ENCODE data around the gene GPR157.

GPR157 gene

DNA sequence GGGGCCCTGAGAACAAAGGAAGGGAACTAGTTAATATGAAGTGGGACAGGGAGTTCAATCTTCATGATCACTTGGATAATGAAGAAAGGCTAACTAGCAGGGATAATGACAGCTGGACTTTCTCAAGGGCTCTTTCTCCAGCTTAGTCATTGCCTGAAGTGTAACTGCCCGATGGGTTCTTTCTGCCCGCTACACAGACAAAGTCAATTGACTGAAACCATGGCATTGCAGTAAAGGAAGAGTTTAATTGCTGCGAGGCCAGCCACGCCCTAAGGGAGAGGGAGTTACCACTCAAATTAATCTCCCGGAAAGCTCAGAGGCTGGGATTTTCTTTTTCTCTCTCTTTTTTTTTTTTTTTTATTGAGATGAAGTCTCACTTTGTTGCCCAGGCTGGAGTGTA lies 42.9 kb downstream of the GPR157 start:
- DNase-seq: no peak

DNA sequence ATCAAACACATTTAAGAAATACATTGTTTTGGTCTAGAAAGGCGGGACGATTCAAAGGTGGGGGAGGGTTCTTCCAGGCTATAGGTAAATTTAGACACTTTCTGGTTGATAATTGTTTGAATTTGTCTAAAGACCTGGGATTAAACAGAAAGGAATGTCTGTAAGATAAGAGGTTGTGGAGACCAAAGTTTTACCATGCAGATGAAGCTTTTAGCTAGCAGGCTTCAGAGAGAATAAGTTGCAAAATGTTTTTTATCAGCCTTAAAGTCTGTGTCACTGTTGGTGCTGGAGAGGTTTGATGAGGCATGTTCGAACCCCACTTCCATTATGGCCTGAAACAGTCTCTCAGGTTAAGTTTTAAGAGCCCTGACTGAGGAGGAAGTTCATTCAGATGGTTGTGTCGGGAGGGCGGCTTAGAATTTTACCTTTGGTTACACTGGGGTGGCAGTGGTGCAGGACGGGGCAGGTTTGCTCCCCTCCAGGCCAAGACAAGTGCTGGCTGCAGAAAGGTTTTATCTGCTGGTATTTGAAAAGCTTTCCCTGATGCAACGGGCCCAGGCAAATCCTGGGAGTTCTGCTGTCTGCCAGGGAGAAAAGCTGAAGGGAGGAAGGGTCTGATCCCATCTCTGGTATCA lies 43.5 kb downstream of the GPR157 start:
- DNase-seq: no peak

DNA sequence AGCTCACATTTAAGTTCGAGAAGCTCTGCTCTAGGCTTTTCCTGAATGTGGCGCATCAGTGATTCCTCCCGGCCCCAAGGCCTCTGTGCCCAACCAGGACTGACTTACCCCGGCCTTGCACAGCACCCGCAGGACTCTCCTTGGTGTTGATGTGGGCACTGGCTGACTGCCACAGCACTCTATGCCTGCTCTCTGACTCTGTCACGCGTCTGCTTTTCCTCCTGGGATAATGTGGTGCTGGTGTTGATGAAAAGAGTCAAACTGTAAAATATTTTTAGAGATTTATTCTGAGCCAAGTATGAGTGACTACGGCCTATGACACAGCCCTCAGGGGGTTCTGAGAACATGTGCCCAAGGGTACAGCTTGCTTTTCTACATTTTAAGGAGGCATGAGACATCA lies 44.0 kb downstream of the GPR157 start:
- no peak for DNase-seq

DNA sequence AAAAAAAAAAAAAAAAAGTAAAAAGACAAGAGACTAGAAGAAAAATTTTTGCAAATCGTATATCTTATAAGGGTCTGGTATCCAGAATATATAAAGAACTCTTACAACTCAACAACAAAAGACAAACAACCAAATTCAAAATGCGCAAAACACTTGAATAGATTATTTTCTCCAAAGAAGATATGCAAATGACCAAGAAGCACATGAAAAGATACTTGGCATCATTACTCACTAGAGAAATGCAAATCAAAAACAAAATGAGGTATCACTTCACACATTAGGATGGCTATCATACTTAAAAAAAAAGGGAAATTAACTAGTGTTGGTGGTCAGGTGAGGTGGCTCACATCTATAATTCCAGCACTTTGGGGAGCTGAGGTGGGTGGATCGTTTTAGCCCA lies 47.4 kb downstream of the GPR157 start:
- DNase-seq: no peak

DNA sequence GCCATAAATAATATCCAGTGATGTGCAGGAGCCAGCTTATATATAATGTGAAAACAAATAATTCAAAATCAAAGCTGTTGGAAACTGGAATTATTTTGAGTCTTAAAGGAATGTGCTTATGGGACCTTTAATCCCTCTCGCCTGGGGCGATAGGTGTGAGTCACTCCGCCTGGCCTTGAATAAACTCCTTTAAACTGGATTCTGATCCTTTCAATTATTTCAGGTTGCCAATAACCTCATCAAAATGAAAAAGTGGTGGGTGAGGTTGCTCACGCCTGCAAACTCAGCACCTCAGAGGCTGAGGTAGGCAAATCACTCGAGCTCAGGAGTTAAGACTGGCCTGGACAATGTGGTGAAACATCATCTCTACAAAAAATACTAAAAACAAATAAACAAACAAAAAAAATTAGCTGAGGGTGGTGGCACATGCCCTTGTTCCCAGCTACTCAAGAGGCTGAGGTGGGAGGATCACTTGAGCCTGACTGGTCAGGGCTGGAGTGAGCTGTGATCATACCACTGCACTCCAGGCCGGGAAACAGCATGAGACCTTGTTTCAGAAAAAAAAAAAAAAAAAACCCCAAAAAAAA lies 48.1 kb downstream of the GPR157 start:
- peak; percentile 62 for DNase-seq

DNA sequence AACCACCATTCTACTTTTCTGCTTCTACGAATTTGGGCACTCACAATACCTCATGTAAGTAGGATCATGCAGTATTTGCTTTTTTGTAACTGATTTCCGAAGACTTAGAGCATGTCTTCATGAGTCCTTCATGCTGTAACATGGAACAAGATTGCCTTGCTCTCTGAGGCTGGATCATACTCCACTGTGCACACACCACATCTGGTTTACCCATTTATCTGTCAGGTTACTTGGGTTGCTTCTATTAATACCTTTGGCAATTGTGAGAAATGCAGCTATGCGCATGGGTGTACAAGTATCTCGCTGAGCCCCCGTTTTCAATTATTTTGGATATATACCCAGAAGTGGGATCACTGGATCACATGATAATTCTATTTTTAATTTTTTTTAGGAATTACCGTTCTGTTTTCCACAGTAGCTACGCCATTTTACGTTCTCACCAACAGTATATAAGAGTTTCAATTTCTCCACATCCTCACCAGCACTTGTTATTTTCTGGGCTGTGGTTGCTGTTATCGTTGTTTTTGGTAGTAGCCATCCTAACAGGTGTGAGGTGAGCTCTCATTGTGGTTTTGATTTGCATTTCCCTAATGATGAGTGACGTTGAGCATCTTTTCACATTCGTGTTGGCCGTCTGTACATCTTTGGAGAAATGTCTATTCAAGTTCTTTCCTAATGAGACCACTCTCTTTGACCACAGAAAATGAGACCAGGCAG lies 48.8 kb downstream of the GPR157 start:
- DNase-seq: no peak

DNA sequence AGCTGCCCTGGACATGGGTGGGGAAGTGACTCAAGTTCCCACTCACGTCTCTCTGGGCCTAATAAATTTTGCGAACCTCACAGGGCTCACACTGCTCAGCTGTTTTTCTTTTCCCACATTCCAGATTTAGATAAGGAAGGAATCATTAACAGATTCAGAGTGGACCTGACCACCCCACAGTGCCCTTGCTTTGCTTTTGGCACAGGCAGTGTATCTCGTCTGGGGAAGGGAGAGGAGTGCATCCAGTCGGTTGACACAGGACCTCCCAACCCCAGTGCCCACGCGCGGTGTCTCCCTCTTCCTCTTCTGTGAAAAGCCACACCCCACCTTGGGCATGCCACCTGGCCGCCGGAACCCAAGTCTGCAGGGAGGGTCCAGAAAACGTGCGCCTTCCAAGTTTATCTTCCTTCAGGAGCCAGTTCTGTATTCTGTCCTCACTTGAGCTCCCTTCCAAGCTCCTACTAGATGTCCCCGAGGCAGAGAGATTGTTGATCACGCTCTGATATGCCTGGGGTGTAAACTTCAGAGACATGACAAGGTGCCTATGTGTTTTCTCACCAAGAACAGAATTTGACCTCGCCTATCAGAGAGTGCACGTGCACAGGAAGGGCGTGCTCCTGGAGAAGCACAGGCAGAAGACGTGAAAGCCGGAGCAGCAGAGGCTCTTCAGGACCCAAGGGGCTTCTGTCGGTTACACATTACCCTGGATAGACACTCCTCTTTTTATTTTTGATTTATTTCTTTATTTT lies 50.0 kb downstream of the GPR157 start:
- no peak for DNase-seq

DNA sequence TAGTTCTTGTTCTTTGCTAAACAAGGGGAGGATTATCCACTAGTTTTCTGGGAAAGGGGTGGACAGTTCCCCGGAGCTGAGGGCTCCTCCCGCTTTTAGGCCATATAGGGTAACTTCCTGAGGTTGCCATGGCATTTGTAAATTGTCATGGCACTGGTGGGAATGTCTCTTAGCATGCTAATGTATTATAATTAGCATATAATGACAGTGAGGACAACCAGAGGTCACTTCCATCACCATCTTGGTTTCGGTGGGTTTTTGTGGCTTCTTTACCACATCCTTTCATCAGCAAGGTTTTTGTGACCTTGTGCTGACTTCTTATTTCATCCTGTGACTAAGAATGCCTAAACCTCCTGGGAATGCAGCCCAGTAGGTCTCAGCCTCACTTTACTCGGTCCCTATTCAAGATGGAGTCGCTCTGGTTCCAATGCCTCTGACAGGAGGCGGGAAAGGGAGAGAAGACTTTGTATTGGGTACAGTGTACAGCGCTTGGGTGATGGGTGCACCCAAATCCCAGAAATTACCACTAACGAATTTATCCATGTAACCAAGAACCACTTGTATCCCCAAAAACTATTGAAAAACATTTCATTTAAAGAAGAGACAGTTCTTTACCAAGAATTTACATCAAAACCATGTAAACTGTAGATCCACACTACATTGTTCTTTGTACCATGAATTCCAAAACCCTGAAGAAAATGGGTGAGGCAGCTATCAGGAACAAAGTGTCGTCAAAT lies 50.7 kb downstream of the GPR157 start:
- DNase-seq: no peak

DNA sequence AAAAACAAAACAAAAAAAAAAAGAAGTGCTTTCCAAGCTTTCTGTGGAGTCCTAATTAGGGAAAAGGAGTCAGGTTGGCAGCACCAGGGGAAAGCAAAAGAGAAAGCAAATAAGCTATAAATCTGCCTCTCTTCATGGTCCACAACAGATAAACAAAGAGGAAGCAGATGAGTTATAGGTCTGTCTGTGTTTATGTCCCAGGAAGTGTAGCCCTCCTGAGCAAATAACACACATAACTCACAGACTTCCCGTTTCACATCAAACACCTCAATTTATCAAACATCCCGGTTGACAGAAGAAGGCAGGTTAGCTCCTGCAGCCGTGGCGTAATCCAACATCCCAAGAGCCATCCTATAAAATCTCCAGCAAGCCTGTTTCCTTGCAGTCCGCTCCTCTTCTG lies 53.9 kb downstream of the GPR157 start:
- DNase-seq: peak; percentile 73

DNA sequence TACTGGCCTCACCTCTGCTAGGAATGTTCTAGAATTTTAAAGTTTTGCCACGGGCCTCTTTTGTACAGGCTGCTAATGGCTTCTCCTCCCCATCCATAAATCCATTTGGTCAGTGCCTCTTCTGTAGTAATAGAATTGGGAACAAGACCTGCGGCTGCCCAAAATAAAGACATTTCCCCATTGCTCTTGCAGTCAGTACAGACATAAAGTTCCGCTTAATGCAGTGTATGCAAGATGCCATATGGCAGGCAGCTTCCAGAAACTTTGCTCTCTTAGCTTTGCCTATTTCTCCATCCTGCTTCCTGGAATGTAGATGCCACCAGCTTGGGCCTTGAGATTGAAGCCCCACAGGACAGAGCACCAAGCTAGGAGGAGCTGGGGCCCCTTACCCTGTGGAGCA lies 55.8 kb downstream of the GPR157 start:
- DNase-seq: no peak

DNA sequence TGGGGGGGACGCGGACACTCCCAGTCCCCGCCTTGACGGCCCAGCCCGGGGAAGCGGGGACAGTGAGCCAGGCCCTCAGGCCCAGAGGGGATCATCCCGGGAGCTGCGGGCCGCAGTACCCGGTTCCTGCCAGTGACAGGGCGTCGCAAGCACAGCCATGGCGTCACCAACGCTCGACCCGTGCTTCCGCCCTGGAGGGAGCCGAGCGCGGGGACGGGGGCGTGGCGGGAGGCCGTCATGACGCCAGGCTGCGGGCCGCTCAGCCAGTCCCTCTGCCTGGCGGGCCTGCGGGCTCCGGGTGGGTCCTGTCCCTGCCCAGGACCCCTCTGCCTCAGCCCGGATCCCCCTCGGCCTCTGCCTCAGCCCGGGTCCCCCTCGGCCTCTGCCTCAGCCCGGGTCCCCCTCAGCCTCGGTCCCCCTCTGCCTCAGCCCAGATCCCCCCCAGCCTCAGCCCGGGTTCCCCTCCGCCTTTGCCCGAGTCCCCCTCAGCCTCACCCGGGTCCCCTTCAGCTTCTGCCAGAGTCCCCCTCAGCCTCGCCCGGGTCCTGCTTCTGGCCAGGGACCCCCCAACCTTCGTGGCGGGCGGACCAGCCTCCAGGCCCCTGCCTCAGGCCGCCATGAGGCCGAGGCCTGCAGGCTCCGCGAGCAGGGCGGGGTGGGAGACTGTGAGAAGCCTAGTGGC lies 57.2 kb downstream of the GPR157 start:
- no peak for DNase-seq

DNA sequence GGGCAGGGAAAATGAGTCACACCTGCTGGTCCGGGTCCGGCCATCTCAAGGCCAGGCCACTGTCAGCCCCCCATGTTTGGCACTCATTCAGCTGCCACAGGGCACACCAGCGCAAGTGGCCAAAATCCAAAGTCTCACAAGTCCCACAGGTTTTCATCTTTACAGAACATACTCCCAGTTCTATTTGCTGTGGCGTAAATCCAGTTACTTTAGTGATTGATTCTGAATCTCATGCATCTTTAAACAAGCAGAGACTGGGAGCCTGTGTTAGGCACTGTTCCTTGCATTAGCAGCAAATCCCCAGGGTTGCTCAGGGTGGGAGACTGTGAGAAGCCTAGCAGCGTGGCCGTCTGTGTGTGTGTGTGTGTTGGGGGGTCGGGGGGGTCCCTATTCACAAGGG lies 58.4 kb downstream of the GPR157 start:
- DNase-seq: no peak

DNA sequence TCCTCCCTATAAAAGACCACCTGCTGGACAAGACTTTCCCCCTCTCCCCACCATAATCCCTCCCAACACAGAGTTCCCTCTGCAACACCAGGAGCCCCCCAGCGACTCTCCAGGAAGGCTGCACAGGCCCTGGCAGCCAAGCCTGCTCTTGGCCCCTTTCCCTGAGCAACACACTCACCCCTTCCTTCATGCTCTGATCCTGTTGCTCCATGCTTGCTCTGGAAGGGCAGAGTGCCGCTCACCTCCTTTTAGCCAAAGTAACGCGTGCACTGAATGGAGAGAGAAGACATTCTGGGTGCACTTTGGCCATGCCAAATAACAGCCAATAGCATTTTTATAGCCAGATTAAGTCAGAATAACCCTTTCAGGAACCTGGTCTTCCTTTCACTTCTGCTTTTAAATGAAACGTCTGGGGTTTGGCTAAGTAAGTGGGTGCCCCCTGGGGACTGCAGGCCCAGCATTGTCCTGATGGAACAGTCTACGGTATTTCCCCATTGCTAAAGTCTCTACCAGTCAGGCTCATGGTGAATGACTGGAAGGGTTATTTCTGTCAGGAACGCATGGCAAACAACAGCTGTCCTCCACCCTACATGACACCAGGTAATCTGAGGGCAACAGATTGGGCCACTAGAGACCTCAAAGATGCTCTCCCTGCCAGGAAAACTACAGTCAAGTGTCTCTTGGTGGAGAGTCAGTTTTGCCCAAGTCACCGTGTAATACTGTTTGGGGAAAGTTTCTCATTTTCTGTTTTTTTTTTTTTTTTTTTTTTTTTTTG lies 59.4 kb downstream of the GPR157 start, which contains the start of gene SLC2A5:
Gene SLC2A5, minus strand, starts transcription at position 310 of the 775 bp plus-strand sequence. Its CDS starts 99 bp downstream, at position 211.
- DNase-seq: peak; percentile 95

DNA sequence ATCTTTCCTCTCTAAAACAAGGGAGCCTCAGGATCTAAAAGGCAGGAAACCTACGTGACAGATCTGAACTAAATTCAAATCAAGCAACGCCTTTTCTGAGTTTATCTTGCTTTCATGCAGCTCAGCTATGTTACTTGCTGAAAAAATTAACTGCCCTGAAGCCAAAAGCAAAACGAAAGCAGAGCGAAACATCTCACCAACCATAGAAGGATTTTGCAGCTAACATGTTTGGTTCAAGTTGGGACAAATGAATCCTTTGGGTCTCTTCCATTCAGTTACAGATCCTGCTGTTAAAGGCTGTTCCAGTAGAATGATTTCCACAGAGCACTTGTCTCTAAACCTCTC lies 59.9 kb downstream of the GPR157 start:
- no peak for DNase-seq

DNA sequence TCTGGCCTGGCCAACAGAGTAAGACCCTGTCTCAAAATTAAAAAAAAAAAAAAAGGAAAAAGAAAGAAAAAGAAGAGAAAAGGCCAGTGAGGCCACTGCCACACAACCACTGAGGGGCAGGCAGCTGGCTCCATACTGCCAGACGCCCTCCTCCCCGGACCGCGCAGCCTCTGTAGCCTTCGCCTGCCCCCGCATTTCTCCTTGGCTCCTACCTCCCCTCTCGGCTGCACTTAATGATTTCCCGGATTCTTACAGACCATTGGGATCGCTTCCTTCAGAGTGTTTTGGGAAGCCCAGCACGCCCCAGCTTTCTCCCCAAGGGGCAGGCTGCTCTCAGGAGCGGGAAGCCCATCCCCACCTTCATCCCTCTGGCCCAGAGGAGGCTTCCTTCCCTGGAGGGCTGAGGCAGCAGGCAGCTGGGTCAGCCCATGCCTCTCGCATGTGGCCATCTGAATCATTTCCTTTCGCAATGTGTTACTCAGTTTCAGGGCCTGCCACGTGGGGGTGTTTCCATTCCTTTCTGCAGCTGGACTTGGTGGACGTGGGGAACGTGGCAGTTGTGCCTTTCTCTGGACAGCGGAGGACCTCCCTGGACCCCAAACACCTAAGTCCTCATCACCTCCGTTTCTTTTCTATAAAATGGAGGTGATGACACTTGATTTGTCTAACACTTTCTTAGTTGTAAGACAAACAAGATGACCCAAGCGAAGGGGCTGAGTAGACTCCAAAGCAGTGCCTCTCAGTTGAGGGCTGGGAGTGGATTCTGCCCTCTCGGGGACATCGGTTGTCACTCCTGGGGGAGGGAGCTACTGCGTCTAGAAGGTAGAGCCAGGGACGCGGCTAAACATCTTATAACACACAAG lies 61.7 kb downstream of the GPR157 start:
- DNase-seq: peak; percentile 95

DNA sequence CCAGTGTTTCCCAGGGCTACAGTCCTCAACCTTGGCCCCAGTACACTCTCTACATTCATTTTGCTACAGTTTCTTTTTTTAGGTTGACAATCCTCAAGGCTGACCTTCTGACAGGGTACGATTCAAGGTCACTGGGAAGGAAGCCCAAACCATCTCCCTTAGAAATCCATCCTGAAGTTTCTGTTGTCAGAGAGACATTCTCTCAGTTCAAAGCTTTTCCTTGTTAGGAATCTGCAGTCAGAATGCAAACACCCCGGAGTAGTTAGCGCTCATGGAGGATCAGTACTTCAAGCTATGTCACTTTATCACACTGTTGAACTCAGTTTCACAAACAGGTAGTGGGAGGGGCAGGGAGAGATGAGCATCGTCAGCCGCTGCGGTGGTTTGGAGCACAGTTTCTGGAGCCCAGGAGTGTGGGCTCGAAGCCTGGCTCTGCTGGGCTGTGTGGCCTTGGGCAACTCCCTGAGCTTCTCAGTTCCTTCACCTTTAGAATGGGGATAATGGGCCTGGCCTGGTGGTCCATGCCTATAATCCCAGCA lies 63.6 kb downstream of the GPR157 start:
- DNase-seq: no peak

DNA sequence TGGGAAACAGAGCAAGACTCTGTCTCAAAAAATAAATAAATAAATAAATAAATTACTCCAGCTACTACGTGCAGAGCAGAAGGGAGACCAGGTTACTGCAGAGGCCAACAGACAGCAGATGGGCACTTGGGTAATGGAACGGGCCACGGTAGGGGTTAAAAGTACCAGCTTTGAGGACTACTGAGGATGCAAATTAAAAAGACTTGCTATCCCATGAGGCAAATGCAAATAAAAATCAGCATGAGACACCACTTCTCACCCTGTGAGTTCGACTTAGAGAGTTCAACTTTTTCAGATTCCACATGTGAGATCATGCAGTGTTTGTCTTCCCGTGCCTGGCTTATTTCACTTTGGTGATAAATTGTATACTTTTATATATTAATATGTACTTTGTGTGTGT lies 66.1 kb downstream of the GPR157 start:
- DNase-seq: no peak

DNA sequence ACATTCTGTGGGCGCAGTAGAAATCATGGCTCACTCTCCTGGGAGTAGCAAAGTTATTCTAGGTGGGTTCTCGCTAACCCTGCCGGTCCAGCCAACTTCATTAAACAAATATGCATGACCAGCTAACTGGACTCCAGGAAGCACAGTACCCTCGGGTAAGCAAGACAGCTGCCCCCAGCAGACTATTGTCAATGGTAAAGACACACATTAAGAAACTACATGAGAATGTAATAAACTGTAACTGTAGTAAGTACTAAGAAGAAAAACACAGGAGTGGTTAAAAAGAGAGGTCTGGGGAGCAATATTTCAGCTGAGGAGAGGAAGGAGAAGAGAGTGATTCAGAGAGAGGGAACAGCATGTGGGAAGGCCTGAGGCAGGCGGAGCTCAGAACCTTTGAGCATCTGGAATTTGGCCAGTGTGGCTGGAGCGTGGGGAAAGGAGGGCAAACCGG lies 66.9 kb downstream of the GPR157 start:
- DNase-seq: no peak

DNA sequence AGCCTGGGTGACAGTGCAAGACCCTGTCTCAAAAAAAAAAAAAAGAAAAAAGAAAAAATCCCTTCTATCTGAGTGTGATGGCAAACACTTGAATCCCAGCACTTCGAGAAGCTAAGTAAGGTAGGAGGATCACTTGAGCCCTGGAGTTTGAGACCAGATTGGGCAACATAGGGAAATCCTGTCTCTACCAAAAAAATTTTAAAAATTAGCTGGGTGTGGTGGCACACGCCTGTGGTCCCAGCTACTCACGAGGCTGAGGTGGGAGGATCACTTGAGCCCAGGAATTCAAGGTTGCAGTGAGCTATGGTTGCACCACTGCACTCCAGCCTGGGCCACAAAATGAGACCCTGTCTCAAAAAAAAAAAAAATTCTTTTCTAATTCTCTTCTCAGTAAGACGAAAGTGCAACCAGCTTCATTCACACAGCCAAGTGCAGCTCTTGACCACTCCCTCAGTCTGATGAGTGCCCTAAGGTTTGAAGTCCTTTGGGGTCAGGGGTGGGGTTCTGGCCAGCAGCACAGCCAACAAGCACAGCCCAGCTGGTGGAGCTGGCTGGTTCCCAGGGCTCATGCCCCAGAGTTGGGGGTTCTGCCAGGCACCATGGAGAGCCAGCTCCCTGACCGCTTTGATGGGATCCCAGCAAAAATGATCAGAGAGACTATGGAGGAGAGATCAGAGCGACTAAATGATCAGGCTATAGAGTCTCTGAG lies 67.5 kb downstream of the GPR157 start:
- DNase-seq: no peak

Data from suppressor macrophage treated with lipopolysaccharide for 4 hours (primary cell).